ENCODE data around the gene TMPRSS5. TPM values are rescaled to one million over a fixed set of nuclear protein-coding genes. Genes with fewer than 3 reads are reported as not detected.

The TMPRSS5 gene
- total RNA-seq, 2 experiments from 2014 or later, result 0.81 to 1.6 TPM

DNA sequence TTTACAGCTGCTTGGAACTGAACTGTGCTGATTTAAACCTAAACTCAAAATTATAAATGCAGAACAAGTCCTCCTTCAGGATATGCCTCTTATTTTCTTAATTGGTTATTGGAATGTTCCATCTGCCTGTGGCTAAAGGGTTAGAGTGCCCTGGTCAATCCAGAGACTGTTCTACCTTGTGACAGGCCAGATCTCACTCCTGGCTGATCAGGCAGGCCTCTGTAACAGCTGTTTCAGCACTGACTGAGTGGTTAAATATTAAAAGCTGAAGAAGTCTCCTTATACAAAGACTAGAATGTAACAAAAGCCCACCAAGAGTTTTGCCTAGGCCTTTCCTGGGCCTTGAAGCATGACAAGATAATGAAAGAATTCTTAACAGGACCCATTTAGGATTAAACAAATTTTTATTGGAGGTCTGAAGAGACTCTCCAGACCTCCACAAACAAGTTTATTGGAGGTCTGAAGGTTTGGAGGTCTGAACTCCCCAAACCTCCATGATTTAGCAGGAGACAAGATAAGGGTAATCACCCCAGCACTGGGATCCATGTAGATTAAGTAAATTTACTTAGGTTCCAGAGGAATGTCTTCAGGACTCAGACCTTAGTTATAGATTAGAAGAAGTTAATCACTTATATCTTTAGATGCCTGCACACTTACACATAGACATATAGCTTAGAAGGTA, 35.8 kb downstream of the TMPRSS5 start:
- ChIA-PET POLR2A (no interaction called here), CTCF (no interaction called here)
- H3K9me3 ChIP-seq (ENCODE audit: control insufficient read depth in 1 of 2, insufficient read depth in 1 of 2, low read length in 2 of 2), result no peaks in the 10 kb centered on the region
- Mint-ChIP-seq H3K4me1 (ENCODE audit: low read depth) (no peaks in the 10 kb centered on the region), H3K36me3 (ENCODE audit: low read depth) (no peaks in the 10 kb centered on the region), H3K9me3 (peaks cover 7% of the 10 kb centered on the region), H3K27me3 (peaks cover 15% of the 10 kb centered on the region), H3K4me3 (no peak overlapping the region), H3K27ac (no peak overlapping the region)
- no peak for ATAC-seq (ENCODE audit: poor library complexity)
- H3K4me1 ChIP-seq (ENCODE audit: insufficient read depth, low read length), result no peaks in the 10 kb centered on the region
- no peak overlapping the region for H3K27ac ChIP-seq (ENCODE audit: low read depth in 1 of 2, low read length in 2 of 2)
- intact Hi-C loops (cut with DNase I, micrococcal nuclease), result no loop called here
- no peak overlapping the region for H3K4me3 ChIP-seq (ENCODE audit: low read length)
- no peak for DNase-seq
- H3K27me3 ChIP-seq (ENCODE audit: control insufficient read depth in 1 of 2, insufficient read depth in 2 of 2, low read length in 2 of 2), result no peaks in the 10 kb centered on the region
- H3K36me3 ChIP-seq (ENCODE audit: insufficient read depth, low read length), result no peaks in the 10 kb centered on the region
- TF ChIP-seq, protein P1, sequence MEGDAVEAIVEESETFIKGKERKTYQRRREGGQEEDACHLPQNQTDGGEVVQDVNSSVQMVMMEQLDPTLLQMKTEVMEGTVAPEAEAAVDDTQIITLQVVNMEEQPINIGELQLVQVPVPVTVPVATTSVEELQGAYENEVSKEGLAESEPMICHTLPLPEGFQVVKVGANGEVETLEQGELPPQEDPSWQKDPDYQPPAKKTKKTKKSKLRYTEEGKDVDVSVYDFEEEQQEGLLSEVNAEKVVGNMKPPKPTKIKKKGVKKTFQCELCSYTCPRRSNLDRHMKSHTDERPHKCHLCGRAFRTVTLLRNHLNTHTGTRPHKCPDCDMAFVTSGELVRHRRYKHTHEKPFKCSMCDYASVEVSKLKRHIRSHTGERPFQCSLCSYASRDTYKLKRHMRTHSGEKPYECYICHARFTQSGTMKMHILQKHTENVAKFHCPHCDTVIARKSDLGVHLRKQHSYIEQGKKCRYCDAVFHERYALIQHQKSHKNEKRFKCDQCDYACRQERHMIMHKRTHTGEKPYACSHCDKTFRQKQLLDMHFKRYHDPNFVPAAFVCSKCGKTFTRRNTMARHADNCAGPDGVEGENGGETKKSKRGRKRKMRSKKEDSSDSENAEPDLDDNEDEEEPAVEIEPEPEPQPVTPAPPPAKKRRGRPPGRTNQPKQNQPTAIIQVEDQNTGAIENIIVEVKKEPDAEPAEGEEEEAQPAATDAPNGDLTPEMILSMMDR (IDR thresholded peaks at IDR 0.05), result no peak

DNA sequence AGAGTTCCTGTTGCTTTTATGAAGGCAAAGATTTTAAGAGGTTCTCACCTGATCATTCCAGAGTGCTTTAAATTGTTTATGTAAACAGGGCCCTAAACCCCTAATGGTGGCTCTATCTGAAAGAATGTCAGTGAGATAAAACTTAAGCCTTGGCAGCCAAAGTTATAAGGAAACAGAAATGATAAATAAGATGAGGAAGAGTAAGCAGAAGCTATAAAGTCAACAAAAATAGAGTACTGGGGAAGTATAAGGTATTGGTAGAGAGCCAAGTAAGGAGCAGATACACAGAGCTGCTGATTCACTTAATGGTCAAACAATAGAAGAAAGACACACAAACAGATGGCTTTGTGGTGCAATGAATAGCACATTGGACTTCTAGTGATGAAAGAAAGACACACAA, 37.9 kb downstream of the TMPRSS5 start:
- ATAC-seq (ENCODE audit: poor library complexity), result no peak
- TF ChIP-seq, protein P1 (IDR thresholded peaks at IDR 0.05), result no peak
- Histone ChIP-seq H3K4me3 (ENCODE audit: low read length) (no peak overlapping the region), H3K27me3 (ENCODE audit: control insufficient read depth in 1 of 2, insufficient read depth in 2 of 2, low read length in 2 of 2) (peaks cover 0 to 4% of the 10 kb centered on the region in 2 experiments), H3K36me3 (ENCODE audit: insufficient read depth, low read length) (no peaks in the 10 kb centered on the region), H3K4me1 (ENCODE audit: insufficient read depth, low read length) (no peaks in the 10 kb centered on the region), H3K9me3 (ENCODE audit: control insufficient read depth in 1 of 2, insufficient read depth in 1 of 2, low read length in 2 of 2) (no peaks in the 10 kb centered on the region), H3K27ac (ENCODE audit: low read depth in 1 of 2, low read length in 2 of 2) (no peak overlapping the region)
- H3K27me3 Mint-ChIP-seq, result peaks cover 25% of the 10 kb centered on the region
- H3K36me3 Mint-ChIP-seq (ENCODE audit: low read depth), result no peaks in the 10 kb centered on the region
- ChIA-PET CTCF (no interaction called here), POLR2A (no interaction called here)
- intact Hi-C loops (cut with DNase I, micrococcal nuclease), result no loop called here
- no peak overlapping the region for H3K4me3 Mint-ChIP-seq
- H3K27ac Mint-ChIP-seq, result no peak overlapping the region
- no peaks in the 10 kb centered on the region for H3K4me1 Mint-ChIP-seq (ENCODE audit: low read depth)
- DNase-seq, result no peak
- H3K9me3 Mint-ChIP-seq, result peaks cover 10% of the 10 kb centered on the region

DNA sequence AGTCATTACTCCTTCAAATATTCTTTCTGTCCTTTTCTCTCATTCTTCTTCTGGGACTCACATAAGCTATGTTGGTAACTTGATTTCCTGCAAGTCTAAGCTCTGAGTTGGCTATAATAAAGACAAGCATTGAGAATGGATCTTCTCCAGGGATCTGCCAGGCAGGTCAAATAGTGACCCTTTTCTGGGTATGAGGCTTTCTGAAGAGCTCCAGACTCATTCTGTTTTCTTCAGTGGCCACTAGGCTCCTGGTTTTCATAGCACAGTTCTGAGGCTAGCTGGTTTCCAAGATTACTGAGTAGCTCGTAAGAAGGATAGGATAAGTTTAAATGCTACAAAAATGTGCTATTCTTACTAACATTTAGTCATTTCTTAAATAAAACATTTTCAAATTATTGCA, 38.3 kb downstream of the TMPRSS5 start:
- Histone ChIP-seq H3K36me3 (ENCODE audit: insufficient read depth, low read length) (no peaks in the 10 kb centered on the region), H3K27ac (ENCODE audit: low read depth in 1 of 2, low read length in 2 of 2) (no peak overlapping the region), H3K4me3 (ENCODE audit: low read length) (no peak overlapping the region), H3K9me3 (ENCODE audit: control insufficient read depth in 1 of 2, insufficient read depth in 1 of 2, low read length in 2 of 2) (no peaks in the 10 kb centered on the region), H3K27me3 (ENCODE audit: control insufficient read depth in 1 of 2, insufficient read depth in 2 of 2, low read length in 2 of 2) (peaks cover 0 to 4% of the 10 kb centered on the region in 2 experiments), H3K4me1 (ENCODE audit: insufficient read depth, low read length) (no peaks in the 10 kb centered on the region)
- H3K36me3 Mint-ChIP-seq (ENCODE audit: low read depth), result no peaks in the 10 kb centered on the region
- ChIA-PET POLR2A (no interaction called here), CTCF (no interaction called here)
- H3K4me1 Mint-ChIP-seq (ENCODE audit: low read depth), result no peaks in the 10 kb centered on the region
- peaks cover 10% of the 10 kb centered on the region for H3K9me3 Mint-ChIP-seq
- H3K4me3 Mint-ChIP-seq, result no peak overlapping the region
- H3K27me3 Mint-ChIP-seq, result peaks cover 25% of the 10 kb centered on the region
- TF ChIP-seq, protein P1 (IDR thresholded peaks at IDR 0.05), result no peak
- no peak overlapping the region for H3K27ac Mint-ChIP-seq
- intact Hi-C loops (cut with DNase I, micrococcal nuclease), result no loop called here
- DNase-seq, result no peak
- ATAC-seq (ENCODE audit: poor library complexity), result no peak

All from CD4-positive, alpha-beta T cell (primary cell).